ENCODE data around the gene OR6Y1.

DNA sequence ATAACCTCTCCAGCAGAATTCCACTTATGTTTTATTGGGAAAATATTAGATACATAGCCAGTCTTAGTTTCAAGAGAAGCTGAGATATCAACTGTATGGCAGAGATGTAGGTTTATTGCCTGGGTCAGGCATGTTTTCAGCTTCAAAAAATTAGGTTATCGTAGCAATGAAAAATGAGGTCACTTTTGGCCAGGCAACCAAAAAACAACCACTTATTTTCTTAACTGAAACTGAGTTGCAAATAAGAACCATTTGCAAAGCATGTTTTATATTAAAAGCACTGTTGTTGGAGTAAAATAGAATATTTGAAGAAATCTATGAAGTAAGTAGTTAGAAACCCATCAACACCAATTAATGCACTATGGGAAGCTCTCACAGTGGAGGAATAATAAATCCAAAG, 5.5 kb upstream of the OR6Y1 start:
- TF ChIP-seq POLR2AphosphoS5 (IDR thresholded peaks at IDR 0.05) (no peak), POLR2A (IDR thresholded peaks at IDR 0.05; ENCODE audit: low read depth) (no peak), CTCF (IDR thresholded peaks at IDR 0.05) (no peak)
